Measurements from ENCODE around the gene RERE.

Gene RERE

GRCh38 chr1:8848663-8849386, 31.4 kb upstream of the RERE start (continued):
- TF ChIP-seq PRDM4 (tag by site-specific recombination; IDR thresholded peaks at IDR 0.05) = no peak
- no peak for TF ChIP-seq KLF10 (tag by site-specific recombination; IDR thresholded peaks at IDR 0.05)
- TF ChIP-seq RBAK (tag by site-specific recombination; IDR thresholded peaks at IDR 0.05) = no peak

GRCh38 chr1:8847990-8848389, 30.6 kb upstream of the RERE start:
- H3K36me3 ChIP-seq (ENCODE audit: control insufficient read depth in 2 of 2, insufficient read depth in 1 of 2, low read length in 2 of 2) = no peaks in the 10 kb centered on the region
- H3K4me1 ChIP-seq (ENCODE audit: control insufficient read depth, insufficient read depth, low read length) = 0 out of 2 replicates have a peak, but pooled peaks cover 2% of the 10 kb centered on the region
- no peaks in the 10 kb centered on the region for H3K9me3 ChIP-seq (ENCODE audit: control insufficient read depth, insufficient read depth, low read depth, low read length)
- TF ChIP-seq WT1 (tag by site-specific recombination; IDR thresholded peaks at IDR 0.05) = no peak
- no peak for TF ChIP-seq ZNF704 (tag by site-specific recombination; IDR thresholded peaks at IDR 0.05)
- peak; percentile 45; the same call in 1 of the 2 replicates for TF ChIP-seq ZNF341 (tag by site-specific recombination; IDR thresholded peaks at IDR 0.05; ENCODE audit: low read depth)
- no peak for TF ChIP-seq ZBTB49 (tag by site-specific recombination; IDR thresholded peaks at IDR 0.05; ENCODE audit: low read depth)
- TF ChIP-seq OSR2 (tag by site-specific recombination; IDR thresholded peaks at IDR 0.05) = no peak
- no peak overlapping the region; the same call in 1 of the 2 replicates for H3K27ac ChIP-seq (ENCODE audit: extremely low read depth, low read depth, low read length)
- no peak overlapping the region for H3K4me3 ChIP-seq (ENCODE audit: low read depth, low read length)
- CTCF ChIA-PET = interaction anchor here (0.7 to 4.1 kb wide), 24 partner anchors 10 to 533 kb away, joined by 3 to 59 read pairs (median 12); no protein-coding TSS in a partner anchor
- POLR2A ChIA-PET = interaction anchor here (0.5 to 2.9 kb wide), 6 partner anchors 16 to 146 kb away, joined by 3 to 16 read pairs (median 4); partner anchors contain the start of gene RERE

GRCh38 chr1:8846263-8846662, 28.8 kb upstream of the RERE start:
- H3K36me3 ChIP-seq (ENCODE audit: control insufficient read depth in 2 of 2, insufficient read depth in 1 of 2, low read length in 2 of 2) = no peaks in the 10 kb centered on the region
- TF ChIP-seq ZNF624 (tag by site-specific recombination; IDR thresholded peaks at IDR 0.05) (no peak), ZNF843 (tag by site-specific recombination; IDR thresholded peaks at IDR 0.05) (no peak), ZFP41 (tag by site-specific recombination; IDR thresholded peaks at IDR 0.05; ENCODE audit: borderline replicate concordance) (no peak), HIC1 (tag by site-specific recombination; IDR thresholded peaks at IDR 0.05) (no peak), ZNF23 (tag by site-specific recombination; IDR thresholded peaks at IDR 0.05; ENCODE audit: borderline replicate concordance) (no peak), KLF8 (tag by site-specific recombination; IDR thresholded peaks at IDR 0.05) (no peak), ZBTB48 (tag by site-specific recombination; IDR thresholded peaks at IDR 0.05) (no peak), ZNF830 (tag by site-specific recombination; IDR thresholded peaks at IDR 0.05; ENCODE audit: low read depth) (no peak), ZNF2 (tag by site-specific recombination; IDR thresholded peaks at IDR 0.05) (no peak), ZFP3 (tag by site-specific recombination; IDR thresholded peaks at IDR 0.05; ENCODE audit: low read depth) (no peak), ZNF529 (tag by site-specific recombination; IDR thresholded peaks at IDR 0.05; ENCODE audit: insufficient replicate concordance) (no peak), ZNF335 (tag by site-specific recombination; conservative IDR thresholded peaks at IDR 0.05) (no peak)
- no peaks in the 10 kb centered on the region for H3K9me3 ChIP-seq (ENCODE audit: control insufficient read depth, insufficient read depth, low read depth, low read length)
- ChIA-PET CTCF (interaction anchor here (0.6 to 1.5 kb wide), 3 partner anchors 31 to 138 kb away, joined by 3 to 8 read pairs (median 6); no protein-coding TSS in a partner anchor), POLR2A (no interaction called here)
- H3K27ac ChIP-seq (ENCODE audit: extremely low read depth, low read depth, low read length) = no peak overlapping the region
- H3K4me3 ChIP-seq (ENCODE audit: low read depth, low read length) = no peak overlapping the region
- H3K4me1 ChIP-seq (ENCODE audit: control insufficient read depth, insufficient read depth, low read length) = 0 out of 2 replicates have a peak, but pooled peaks cover 2% of the 10 kb centered on the region

Measured in HEK293 (cell line).